Neuronal stem cell (in vitro differentiated cells): ENCODE results near the gene HOXB9.
A peak's percentile ranks its signal among the peaks of the same experiment; 100 is the strongest.

Experiments
- DNase-seq: peaks from one replicate; pipeline ENCODE4 v3.0.0-alpha.2; 2013; ENCODE audit warnings: low spot score
- H2AFZ ChIP-seq: one replicate; pipeline ENCODE4 v1.6.1; 2013; ENCODE audit warnings: mild to moderate bottlenecking, low read length, inconsistent platforms
- H2AK5ac ChIP-seq: 2 replicates; pipeline ENCODE4 v1.6.1; 2013; ENCODE audit warnings: low read depth, mild to moderate bottlenecking, inconsistent platforms, low read length, moderate library complexity, mixed read lengths
- H2BK120ac ChIP-seq: 2 replicates; pipeline ENCODE4 v1.6.1; 2013; ENCODE audit warnings: low read depth, mild to moderate bottlenecking, inconsistent platforms, low read length, moderate library complexity, mixed read lengths
- H2BK12ac ChIP-seq: one replicate; pipeline ENCODE4 v1.6.1; 2013; ENCODE audit warnings: low read length, inconsistent platforms
- H2BK15ac ChIP-seq: 2 replicates; pipeline ENCODE4 v1.6.1; 2013; ENCODE audit warnings: mild to moderate bottlenecking, low read length, inconsistent platforms, mixed read lengths
- H2BK5ac ChIP-seq: one replicate; pipeline ENCODE4 v1.6.1; 2013; ENCODE audit warnings: inconsistent platforms, mild to moderate bottlenecking, low read length, moderate library complexity
- H3K14ac ChIP-seq: one replicate; pipeline ENCODE4 v1.6.1; 2013; ENCODE audit warnings: low read length, inconsistent platforms
- H3K18ac ChIP-seq: 2 replicates; pipeline ENCODE4 v1.6.1; 2013; ENCODE audit warnings: low read length, inconsistent platforms
- H3K23ac ChIP-seq: 2 replicates; pipeline ENCODE4 v1.6.1; 2013; ENCODE audit warnings: low read depth, mild to moderate bottlenecking, mixed read lengths, low read length, inconsistent platforms; ENCODE audit not compliant: poor library complexity
- H3K27ac ChIP-seq: replicated peaks from 3 replicates; pipeline ENCODE4 v1.5.1; 2013; ENCODE audit warnings: low read length, inconsistent platforms
- H3K27me3 ChIP-seq, 3 experiments: 2 replicates each; pipeline ENCODE4 v1.6.1; 2013; ENCODE audit warnings: low read length in 3 of 3, mild to moderate bottlenecking in 2 of 3, inconsistent platforms in 1 of 3, low read depth in 1 of 3, mixed read lengths in 1 of 3, moderate library complexity in 1 of 3; ENCODE audit not compliant: control insufficient read depth in 3 of 3, insufficient read depth in 3 of 3
- H3K36me3 ChIP-seq, 2 donors: replicated peaks in 1 of 2; 2 replicates each; pipeline ENCODE4 v1.6.1; 2013; ENCODE audit warnings: low read length in 2 of 2; ENCODE audit not compliant: control insufficient read depth in 2 of 2, insufficient read depth in 2 of 2
- H3K4ac ChIP-seq: 2 replicates; pipeline ENCODE4 v1.6.1; 2013; ENCODE audit warnings: inconsistent platforms, mild to moderate bottlenecking, low read length, moderate library complexity
- H3K4me1 ChIP-seq, 2 donors: 1 replicate in 1 of 2; 2 replicates in 1 of 2; pipeline ENCODE4 v1.6.1; 2013; ENCODE audit warnings: low read length in 2 of 2, low read depth in 1 of 2; ENCODE audit not compliant: control insufficient read depth in 2 of 2, insufficient read depth in 1 of 2
- H3K4me2 ChIP-seq: one replicate; pipeline ENCODE4 v1.6.1; 2013; ENCODE audit warnings: mild to moderate bottlenecking, low read length, inconsistent platforms; ENCODE audit not compliant: insufficient read depth, poor library complexity, severe bottlenecking
- H3K4me3 ChIP-seq, 2 donors: 2 replicates each; pipeline ENCODE4 v1.5.1; 2013; ENCODE audit warnings: low read length in 2 of 2, mild to moderate bottlenecking in 2 of 2, inconsistent platforms in 1 of 2, moderate library complexity in 1 of 2
- H3K79me1 ChIP-seq: one replicate; pipeline ENCODE4 v1.6.1; 2013; ENCODE audit warnings: low read depth, mild to moderate bottlenecking, inconsistent platforms, low read length, moderate library complexity
- H3K9ac ChIP-seq: one replicate; pipeline ENCODE4 v1.6.1; 2013; ENCODE audit warnings: mild to moderate bottlenecking, low read depth, low read length, inconsistent platforms; ENCODE audit not compliant: poor library complexity
- H3K9me3 ChIP-seq, 2 donors: replicated peaks in 1 of 2; 2 replicates each; pipeline versions ENCODE3 to v1.6.1; 2013; ENCODE audit warnings: low read length in 2 of 2, mild to moderate bottlenecking in 2 of 2, inconsistent platforms in 1 of 2, low read depth in 1 of 2, mixed read lengths in 1 of 2, moderate library complexity in 1 of 2; ENCODE audit not compliant: control insufficient read depth in 2 of 2, insufficient read depth in 1 of 2
- H4K8ac ChIP-seq: one replicate; pipeline ENCODE4 v1.6.1; 2013; ENCODE audit warnings: low read depth, mild to moderate bottlenecking, inconsistent platforms, low read length, moderate library complexity
- H4K91ac ChIP-seq: one replicate; pipeline ENCODE4 v1.6.1; 2013; ENCODE audit warnings: low read length, low read depth, mild to moderate bottlenecking, inconsistent platforms; ENCODE audit not compliant: poor library complexity
- WGBS, 2 donors: extraction: QIAGEN DNeasy Blood & Tissue Kit; methylation state at CpG; one replicate each; pipeline ENCODE4 v1.1.7; 2013; ENCODE audit warnings: missing lambda C conversion rate in 2 of 2, mixed read lengths in 1 of 2; ENCODE audit not compliant: insufficient read length in 2 of 2, insufficient replicate concordance in 1 of 2; ENCODE audit errors: extremely low coverage in 2 of 2; 5-methylcytosine and 5-hydroxymethylcytosine counted together

Gene HOXB9

DNA sequence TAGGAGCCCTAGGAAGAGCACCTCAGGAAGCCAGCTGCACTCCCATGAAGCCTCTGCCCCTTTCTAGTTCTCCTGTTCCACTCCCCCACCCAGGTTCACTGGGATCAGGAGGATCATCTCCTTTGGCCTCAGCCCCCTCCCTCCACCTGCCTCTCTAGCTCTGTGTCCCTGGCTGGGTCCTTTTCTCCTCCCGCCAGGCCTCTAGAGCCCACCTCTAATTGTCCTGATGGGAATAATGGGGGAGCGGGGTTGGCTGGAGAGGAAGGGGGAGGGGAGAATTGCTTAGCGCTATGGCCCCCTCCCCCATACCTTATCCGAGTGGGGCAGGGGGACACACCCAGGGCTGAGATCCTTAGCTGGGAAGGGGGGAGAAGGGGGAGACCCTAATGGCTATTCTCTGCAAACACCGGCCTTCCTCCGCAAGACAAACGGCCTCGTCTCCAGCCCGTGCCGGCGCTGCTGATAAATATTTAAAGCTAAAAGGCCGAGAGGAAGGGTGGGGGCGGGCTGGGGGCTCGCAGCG lies 16.3 kb downstream of the HOXB9 start:
- Histone ChIP-seq H3K4me1 (peaks cover 0 to 3% of the 10 kb centered on the region in 2 donors), H4K8ac (no peak overlapping the region), H4K91ac (no peak overlapping the region), H3K23ac (peak overlapping the region; percentile 31), H3K4ac (no peak overlapping the region), H2AFZ (peak overlapping the region; percentile 87), H3K9me3 (peaks cover 5 to 14% of the 10 kb centered on the region in 2 donors), H3K14ac (no peak overlapping the region), H2BK15ac (no peak overlapping the region), H2BK120ac (no peak overlapping the region), H3K18ac (no peak overlapping the region), H2AK5ac (no peak overlapping the region), H2BK5ac (no peak overlapping the region), H3K4me3 (no peak overlapping the region), H3K4me2 (no peak overlapping the region), H3K9ac (no peak overlapping the region), H3K79me1 (no peaks in the 10 kb centered on the region), H3K27me3 (peaks cover 74 to 98% (median 97%) of the 10 kb centered on the region in 3 experiments), H3K36me3 (no peaks in the 10 kb centered on the region), H2BK12ac (no peak overlapping the region), H3K27ac (no peak overlapping the region)
- DNase-seq, result no peak
- no CpG with 5 or more reads among the region's 15 CpGs for WGBS, 2 donors

DNA sequence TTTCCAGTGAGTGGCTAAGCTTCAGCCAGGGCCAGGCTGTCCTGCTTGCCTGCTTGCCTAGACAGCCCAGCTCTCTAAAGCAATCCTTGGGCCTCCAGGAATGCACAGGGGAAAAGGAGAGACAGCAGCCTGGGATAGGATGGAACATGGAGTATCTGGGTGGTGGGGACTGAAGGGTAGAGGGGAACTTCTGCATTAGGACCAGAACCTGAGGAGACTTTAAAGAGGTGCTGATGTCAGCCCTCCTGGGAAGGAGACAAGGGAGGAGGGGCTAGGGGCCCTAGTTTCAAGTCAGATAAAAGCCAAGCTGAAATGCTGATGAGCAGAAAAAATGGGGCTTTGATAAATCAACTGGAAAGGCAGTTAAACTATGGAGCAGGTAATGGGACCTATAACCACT lies 17.1 kb downstream of the HOXB9 start:
- no peak overlapping the region for H4K8ac ChIP-seq
- no peak overlapping the region for H2BK120ac ChIP-seq
- no peak overlapping the region for H3K27ac ChIP-seq
- no peaks in the 10 kb centered on the region for H3K79me1 ChIP-seq
- H4K91ac ChIP-seq, result no peak overlapping the region
- no peak overlapping the region for H2BK5ac ChIP-seq
- no peak overlapping the region for H2BK12ac ChIP-seq
- no peak overlapping the region for H3K23ac ChIP-seq
- no peak overlapping the region for H3K18ac ChIP-seq
- H3K4me3 ChIP-seq, result no peak overlapping the region
- no peak overlapping the region for H2AK5ac ChIP-seq
- no peak overlapping the region for H2BK15ac ChIP-seq
- H3K27me3 ChIP-seq, result peaks cover 74 to 98% (median 97%) of the 10 kb centered on the region in 3 experiments
- H3K14ac ChIP-seq, result no peak overlapping the region
- H3K4ac ChIP-seq, result no peak overlapping the region
- H3K36me3 ChIP-seq, result no peaks in the 10 kb centered on the region
- peaks cover 0 to 3% of the 10 kb centered on the region in 2 donors for H3K4me1 ChIP-seq
- H3K9ac ChIP-seq, result no peak overlapping the region
- H3K4me2 ChIP-seq, result no peak overlapping the region
- no peak for DNase-seq
- peaks cover 8 to 14% of the 10 kb centered on the region in 2 donors for H3K9me3 ChIP-seq
- no peak overlapping the region for H2AFZ ChIP-seq

DNA sequence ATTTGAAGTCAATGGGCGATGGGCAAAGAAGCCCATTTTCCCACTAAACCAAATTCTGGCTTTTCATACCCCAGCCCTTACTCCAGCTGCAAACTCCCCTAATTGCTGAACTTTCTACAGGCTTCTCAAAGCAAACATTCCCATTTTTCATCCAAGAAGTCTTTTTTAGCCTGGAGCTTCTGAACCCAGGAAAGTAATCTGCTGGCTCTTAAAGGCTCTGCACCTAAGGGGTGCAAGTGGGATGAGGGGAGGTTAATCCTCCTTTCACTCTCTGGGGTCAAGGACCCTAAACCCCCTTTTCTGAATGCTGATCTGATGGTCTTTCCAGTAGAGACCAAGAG lies 17.7 kb downstream of the HOXB9 start:
- H3K4me2 ChIP-seq, result no peak overlapping the region
- no peak overlapping the region for H2BK120ac ChIP-seq
- no peak overlapping the region for H2AK5ac ChIP-seq
- H3K4me3 ChIP-seq, result no peak overlapping the region
- H2BK5ac ChIP-seq, result no peak overlapping the region
- no peaks in the 10 kb centered on the region for H3K36me3 ChIP-seq
- H3K27ac ChIP-seq, result no peak overlapping the region
- no peak overlapping the region for H2BK12ac ChIP-seq
- no peak overlapping the region for H3K4ac ChIP-seq
- no peak overlapping the region for H3K18ac ChIP-seq
- no CpG with 5 or more reads among the region's 1 CpG for WGBS, 2 donors
- no peak for DNase-seq
- no peak overlapping the region for H3K23ac ChIP-seq
- H3K14ac ChIP-seq, result no peak overlapping the region
- H3K79me1 ChIP-seq, result no peaks in the 10 kb centered on the region
- H4K8ac ChIP-seq, result no peak overlapping the region
- no peak overlapping the region for H2AFZ ChIP-seq
- H3K9me3 ChIP-seq, result peaks cover 8 to 15% of the 10 kb centered on the region in 2 donors
- no peak overlapping the region for H3K9ac ChIP-seq
- no peak overlapping the region for H4K91ac ChIP-seq
- H3K27me3 ChIP-seq, result peaks cover 73 to 98% (median 97%) of the 10 kb centered on the region in 3 experiments
- no peak overlapping the region for H2BK15ac ChIP-seq
- H3K4me1 ChIP-seq, result peaks cover 0 to 3% of the 10 kb centered on the region in 2 donors

DNA sequence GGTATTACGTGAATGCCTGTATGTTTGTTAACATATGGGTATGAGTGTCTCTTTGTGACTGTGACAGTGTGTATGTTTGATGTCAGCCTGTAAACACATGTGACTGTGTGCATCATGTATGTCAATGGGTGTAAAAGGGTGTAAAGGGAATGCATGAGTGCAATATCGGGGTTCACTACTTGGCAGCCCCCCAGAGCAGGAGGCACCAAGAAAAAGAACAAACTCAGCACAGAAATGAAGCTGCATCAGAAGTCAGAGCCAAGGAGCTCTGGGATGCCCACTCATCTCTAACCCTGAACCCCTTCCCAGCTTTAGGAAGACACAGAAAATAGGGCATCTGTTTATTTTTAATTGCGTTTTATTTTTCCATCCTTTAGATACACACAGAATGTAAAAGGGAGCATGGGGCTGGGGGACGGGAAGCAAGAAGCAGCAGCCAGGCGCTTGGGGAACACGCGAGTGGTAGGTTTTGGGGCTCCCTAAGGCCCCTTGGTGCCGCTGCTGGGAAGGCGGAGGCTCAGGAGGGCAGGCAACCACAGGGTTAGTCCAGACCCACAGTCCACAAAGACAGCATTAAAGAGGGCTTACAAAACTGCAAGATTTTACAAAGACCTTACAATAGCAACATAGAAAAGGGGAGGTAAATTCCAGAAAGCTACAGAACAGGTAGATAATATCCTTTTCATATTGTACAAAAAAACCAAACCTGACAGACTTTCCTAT lies 19.1 kb downstream of the HOXB9 start:
- no CpG with 5 or more reads among the region's 9 CpGs for WGBS, 2 donors
- Histone ChIP-seq H3K79me1 (no peaks in the 10 kb centered on the region), H3K27me3 (peaks cover 69 to 99% (median 97%) of the 10 kb centered on the region in 3 experiments), H2BK5ac (no peak overlapping the region), H3K18ac (no peak overlapping the region), H2AFZ (no peak overlapping the region), H3K9me3 (peaks cover 8 to 16% of the 10 kb centered on the region in 2 donors), H3K27ac (no peak overlapping the region), H3K9ac (no peak overlapping the region), H3K4me1 (no peaks in the 10 kb centered on the region), H3K4me3 (no peak overlapping the region), H2BK120ac (no peak overlapping the region), H2AK5ac (no peak overlapping the region), H4K91ac (no peak overlapping the region), H3K14ac (no peak overlapping the region), H2BK15ac (no peak overlapping the region), H3K36me3 (no peaks in the 10 kb centered on the region), H2BK12ac (no peak overlapping the region), H3K4me2 (no peak overlapping the region), H3K23ac (no peak overlapping the region), H4K8ac (no peak overlapping the region), H3K4ac (no peak overlapping the region)
- no peak for DNase-seq
